Effector memory CD4-positive, alpha-beta T cell (primary cell): Measurements from ENCODE around the gene IQCK.

ENCODE experiments used
- DNase-seq, 3 donors: peaks; one replicate each; pipeline ENCODE4 v3.0.0-alpha.2; 2020
- H3K27ac ChIP-seq: 2 replicates; pipeline ENCODE4 v1.7.0; 2013; ENCODE audit warnings: mild to moderate bottlenecking, low read length, moderate library complexity; ENCODE audit not compliant: insufficient read depth, poor library complexity, severe bottlenecking
- H3K27me3 ChIP-seq: replicated peaks from 2 replicates; pipeline ENCODE4 v1.7.0; 2013; ENCODE audit warnings: mild to moderate bottlenecking, low read length; ENCODE audit not compliant: insufficient read depth, control insufficient read depth, poor library complexity, severe bottlenecking
- H3K36me3 ChIP-seq: 2 replicates; pipeline ENCODE4 v1.7.0; 2013; ENCODE audit warnings: mild to moderate bottlenecking, low read length, moderate library complexity; ENCODE audit not compliant: control insufficient read depth, insufficient read depth
- H3K4me1 ChIP-seq: 2 replicates; pipeline ENCODE4 v1.7.0; 2013; ENCODE audit warnings: low read length, mild to moderate bottlenecking; ENCODE audit not compliant: control insufficient read depth, insufficient read depth, poor library complexity, severe bottlenecking
- H3K4me3 ChIP-seq: 2 replicates; pipeline ENCODE4 v1.7.0; 2013; ENCODE audit warnings: low read length, low read depth, mild to moderate bottlenecking; ENCODE audit not compliant: insufficient read depth, poor library complexity, severe bottlenecking
- H3K9me3 ChIP-seq: 2 replicates; pipeline ENCODE4 v1.7.0; 2013; ENCODE audit warnings: mild to moderate bottlenecking, low read length, moderate library complexity; ENCODE audit not compliant: control insufficient read depth

Gene IQCK

DNA sequence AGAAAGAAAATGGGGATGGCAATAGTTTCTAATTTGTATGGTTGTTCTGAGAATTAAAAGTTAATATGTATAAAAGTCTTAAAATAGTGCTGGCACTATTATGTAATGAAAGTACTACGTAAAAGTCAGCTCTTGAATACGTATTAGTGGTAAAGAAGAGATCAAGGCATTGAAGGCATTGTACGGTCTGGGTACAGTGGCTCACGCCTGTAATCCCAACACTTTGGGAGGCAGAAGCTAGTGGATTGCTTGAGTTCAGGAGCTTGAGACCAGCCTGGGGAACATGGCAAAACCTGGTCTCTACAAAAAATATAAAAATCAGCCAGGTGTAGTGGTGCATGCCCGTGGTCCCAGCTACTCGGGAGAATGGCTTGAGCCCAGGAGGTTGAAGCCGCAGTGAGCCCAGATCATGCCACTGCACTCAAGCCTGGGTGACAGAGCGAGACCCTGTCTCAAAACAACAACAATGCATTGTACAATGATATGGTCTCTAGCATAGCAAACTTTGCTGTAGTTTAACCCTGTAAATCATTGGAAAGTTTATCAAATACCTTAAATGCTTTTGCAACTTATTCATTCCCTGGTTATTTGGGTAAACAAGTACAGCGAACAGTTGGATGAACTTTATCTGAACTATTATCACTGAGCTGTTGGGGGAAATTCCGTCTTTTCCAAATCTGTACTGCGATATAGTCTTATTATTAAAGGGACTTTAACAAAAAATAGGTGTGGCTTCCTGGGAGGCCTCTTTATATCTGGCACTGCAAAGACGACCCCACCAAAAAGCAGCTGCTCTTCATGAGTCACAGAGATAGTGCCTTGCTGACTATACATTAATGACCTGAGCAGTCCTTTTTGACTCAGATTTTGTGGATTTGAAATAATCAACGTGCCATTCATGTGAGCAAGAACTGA, 93.0 kb downstream of the IQCK start:
- H3K9me3 ChIP-seq = no peaks in the 10 kb centered on the region
- no peak overlapping the region for H3K27ac ChIP-seq
- no peaks in the 10 kb centered on the region for H3K36me3 ChIP-seq
- no peak for DNase-seq
- H3K4me1 ChIP-seq = no peaks in the 10 kb centered on the region
- H3K27me3 ChIP-seq = no peaks in the 10 kb centered on the region
- no peak overlapping the region for H3K4me3 ChIP-seq

DNA sequence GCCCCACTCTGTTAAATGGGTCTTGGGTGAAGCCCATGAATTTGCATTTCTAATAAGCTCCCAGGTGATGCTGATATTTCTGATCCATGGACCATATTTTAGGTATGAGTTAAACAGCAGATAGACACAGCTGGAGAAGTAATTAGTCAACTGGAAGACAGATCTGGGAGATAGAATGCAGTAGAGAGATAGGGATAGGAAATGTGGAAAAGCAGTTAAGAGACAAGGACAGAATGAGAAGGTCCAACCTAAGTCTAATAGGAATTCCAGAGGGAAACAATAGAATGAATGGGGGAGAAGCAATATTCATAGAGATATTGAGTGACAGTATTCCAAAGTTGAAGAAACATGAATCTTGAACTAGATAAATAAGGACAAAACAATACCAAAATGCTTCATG, 94.9 kb downstream of the IQCK start:
- H3K27ac ChIP-seq = no peak overlapping the region
- DNase-seq = no peak
- no peaks in the 10 kb centered on the region for H3K36me3 ChIP-seq
- no peaks in the 10 kb centered on the region for H3K27me3 ChIP-seq
- H3K4me1 ChIP-seq = no peaks in the 10 kb centered on the region
- H3K9me3 ChIP-seq = no peaks in the 10 kb centered on the region
- H3K4me3 ChIP-seq = no peak overlapping the region

DNA sequence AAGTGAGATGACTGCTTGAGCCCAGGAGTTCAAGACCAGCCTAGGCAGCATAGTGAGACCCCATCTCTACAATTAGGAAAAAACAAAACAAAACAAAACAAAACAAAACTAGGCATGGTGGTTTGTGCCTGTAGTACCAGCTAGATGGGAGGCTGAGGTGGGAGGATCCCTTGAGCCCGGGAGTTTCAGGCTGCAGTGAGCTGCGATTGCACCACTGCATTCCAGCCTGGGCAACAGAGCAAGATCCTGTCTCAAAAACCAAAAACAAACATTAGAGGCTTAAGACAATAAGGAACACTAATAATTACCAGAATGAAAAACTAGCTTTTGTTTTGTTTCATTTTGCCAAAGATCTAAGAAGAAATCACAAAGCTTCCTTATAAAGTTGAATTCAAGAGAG, 97.3 kb downstream of the IQCK start:
- no peaks in the 10 kb centered on the region for H3K4me1 ChIP-seq
- no peak overlapping the region for H3K4me3 ChIP-seq
- no peaks in the 10 kb centered on the region for H3K27me3 ChIP-seq
- no peaks in the 10 kb centered on the region for H3K9me3 ChIP-seq
- no peak for DNase-seq
- no peak overlapping the region for H3K27ac ChIP-seq
- no peaks in the 10 kb centered on the region for H3K36me3 ChIP-seq

DNA sequence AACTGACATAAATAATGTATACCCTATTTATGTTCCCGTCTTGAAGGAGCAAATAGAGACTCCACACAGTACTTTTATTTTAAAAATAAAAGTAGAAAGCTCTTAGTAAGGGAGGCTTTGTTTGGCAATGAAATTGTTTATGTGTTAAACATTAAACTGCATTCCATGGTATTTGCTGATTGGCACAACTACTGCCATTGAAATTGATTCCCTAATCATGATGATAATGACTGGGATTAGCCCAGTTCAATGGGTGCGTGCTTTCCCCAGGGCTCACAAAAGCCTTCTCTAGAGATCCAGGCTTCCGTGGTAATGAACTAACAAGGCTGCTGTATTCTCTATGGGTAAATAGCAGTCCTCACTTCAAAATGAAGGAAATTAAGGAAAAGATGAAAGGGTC, 99.1 kb downstream of the IQCK start:
- DNase-seq = no peak
- Histone ChIP-seq H3K27me3 (no peaks in the 10 kb centered on the region), H3K9me3 (no peaks in the 10 kb centered on the region), H3K27ac (no peak overlapping the region), H3K4me1 (no peaks in the 10 kb centered on the region), H3K36me3 (no peaks in the 10 kb centered on the region), H3K4me3 (no peak overlapping the region)

DNA sequence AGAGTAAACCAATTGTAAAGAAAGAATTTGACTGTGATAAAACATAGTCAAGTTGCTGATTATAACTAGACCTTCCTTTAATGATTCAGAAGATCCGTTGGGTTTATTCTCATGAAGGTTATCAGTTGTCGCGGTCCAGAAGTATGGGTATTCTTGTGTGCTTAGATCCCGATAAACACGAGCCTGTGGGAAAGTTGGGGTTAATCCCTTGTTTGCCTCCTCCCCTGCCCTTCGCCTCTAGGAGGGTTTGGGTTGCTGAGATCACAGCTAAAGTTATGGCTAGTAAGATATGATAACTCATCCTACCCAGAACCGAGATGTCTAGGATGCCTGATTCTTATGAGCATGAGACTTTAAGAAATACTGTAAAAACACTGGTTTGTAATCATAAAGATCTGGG, 99.8 kb downstream of the IQCK start:
- Histone ChIP-seq H3K36me3 (no peaks in the 10 kb centered on the region), H3K27ac (no peak overlapping the region), H3K27me3 (no peaks in the 10 kb centered on the region), H3K4me3 (no peak overlapping the region), H3K9me3 (no peaks in the 10 kb centered on the region), H3K4me1 (no peaks in the 10 kb centered on the region)
- DNase-seq = no peak

DNA sequence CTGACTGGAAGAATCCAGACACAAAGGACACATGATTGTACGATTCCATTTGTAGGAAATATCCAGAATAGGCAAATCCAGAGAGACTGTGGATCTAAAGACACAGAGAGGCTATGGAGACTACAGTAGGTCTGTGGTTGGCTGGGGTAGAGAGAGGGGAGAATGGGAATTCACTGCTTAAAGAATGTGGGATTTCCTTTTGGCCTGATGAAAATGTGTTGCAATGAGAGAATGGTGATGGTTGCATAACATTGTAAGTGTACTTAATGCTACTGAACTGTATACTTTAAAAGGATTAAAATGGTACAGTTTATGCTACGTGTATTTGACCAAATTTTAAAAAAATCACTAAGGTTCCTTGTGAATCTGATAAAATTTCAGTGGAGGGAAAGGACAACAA, 104.5 kb downstream of the IQCK start:
- H3K9me3 ChIP-seq = no peaks in the 10 kb centered on the region
- H3K27ac ChIP-seq = no peak overlapping the region
- no peak for DNase-seq
- H3K27me3 ChIP-seq = no peaks in the 10 kb centered on the region
- H3K36me3 ChIP-seq = no peaks in the 10 kb centered on the region
- H3K4me1 ChIP-seq = no peaks in the 10 kb centered on the region
- H3K4me3 ChIP-seq = no peak overlapping the region

DNA sequence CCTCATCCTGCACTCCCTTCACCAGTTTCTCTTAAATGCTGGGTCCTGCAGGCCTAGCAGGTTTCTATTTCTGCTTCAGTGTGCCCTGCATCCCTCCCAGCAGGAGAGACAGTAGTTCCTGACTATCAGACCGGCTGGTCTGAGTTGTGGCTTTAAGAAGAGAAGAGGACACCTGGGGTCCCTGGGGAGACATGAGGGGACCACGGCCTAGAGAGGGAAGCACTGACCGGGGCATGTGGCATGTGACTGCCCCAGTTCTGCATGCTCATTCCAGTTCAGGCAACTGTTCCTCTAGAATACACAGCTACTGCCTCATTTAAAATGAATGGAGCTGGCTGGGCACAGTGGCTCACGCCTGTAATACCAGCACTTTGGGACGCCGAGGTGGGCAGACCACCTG, 105.3 kb downstream of the IQCK start:
- no peaks in the 10 kb centered on the region for H3K4me1 ChIP-seq
- H3K36me3 ChIP-seq = no peaks in the 10 kb centered on the region
- no peak for DNase-seq
- H3K9me3 ChIP-seq = no peaks in the 10 kb centered on the region
- no peaks in the 10 kb centered on the region for H3K27me3 ChIP-seq
- no peak overlapping the region for H3K27ac ChIP-seq
- no peak overlapping the region for H3K4me3 ChIP-seq

DNA sequence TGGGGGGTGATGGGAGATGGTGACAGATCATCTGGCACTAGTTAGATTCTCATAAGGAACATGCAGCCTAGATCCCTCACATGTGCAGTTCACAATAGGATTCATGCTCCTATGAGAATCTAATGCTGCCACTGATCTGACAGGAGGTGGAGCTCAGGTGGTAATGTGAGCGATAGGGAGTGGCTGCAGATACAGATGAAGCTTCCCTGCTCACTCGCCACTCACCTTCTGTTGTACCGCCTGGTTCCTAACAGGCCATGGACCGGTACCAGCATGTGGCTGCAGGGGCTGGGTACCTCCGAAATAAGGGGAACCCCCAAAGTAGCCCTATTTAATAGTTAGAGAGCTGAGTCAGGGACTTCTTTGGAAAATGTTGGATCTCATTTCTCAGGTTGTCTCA, 106.1 kb downstream of the IQCK start:
- no peak overlapping the region for H3K4me3 ChIP-seq
- H3K9me3 ChIP-seq = no peaks in the 10 kb centered on the region
- DNase-seq = no peak
- H3K4me1 ChIP-seq = no peaks in the 10 kb centered on the region
- no peaks in the 10 kb centered on the region for H3K27me3 ChIP-seq
- H3K36me3 ChIP-seq = no peaks in the 10 kb centered on the region
- no peak overlapping the region for H3K27ac ChIP-seq

DNA sequence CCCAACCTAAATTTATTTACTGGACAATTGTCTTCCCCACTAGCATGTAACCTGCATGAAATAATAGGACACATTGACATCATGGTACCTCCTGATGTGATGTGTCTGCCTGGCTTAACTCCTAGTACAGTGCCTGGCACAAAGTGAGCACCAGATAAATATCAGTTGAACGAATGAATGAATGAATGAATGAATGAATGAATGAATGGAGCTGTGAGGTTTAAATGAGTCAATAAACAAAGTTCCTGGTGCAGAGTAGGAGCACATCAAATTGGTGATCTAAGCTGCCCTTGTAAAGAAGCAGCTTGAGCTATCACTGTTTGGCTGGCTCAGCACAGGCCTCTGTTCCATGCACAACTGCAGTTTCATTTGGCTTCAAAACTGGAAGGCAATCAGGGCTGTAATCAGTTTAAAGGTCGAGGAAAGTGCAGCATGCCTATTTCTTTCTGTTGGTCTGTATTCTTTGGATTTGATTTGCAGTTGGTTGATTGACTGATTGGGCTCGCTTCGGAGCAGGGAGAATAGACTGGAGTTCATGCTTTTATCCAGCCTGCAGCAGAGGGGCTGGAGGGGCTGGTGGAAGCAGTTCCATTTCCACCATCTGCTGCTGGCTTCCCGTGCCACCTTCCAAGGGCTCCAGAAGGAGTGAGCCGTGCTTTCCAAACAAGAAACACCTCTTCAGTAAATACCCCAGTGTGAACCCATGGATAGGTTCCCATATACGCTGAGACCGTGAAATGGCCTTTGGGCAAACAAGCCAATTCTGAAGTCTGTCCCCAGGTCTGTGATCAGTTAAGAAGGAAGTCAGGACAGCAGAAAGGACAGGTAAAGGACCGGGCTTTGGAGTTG, 112.0 kb downstream of the IQCK start:
- H3K4me1 ChIP-seq = no peaks in the 10 kb centered on the region
- H3K27me3 ChIP-seq = no peaks in the 10 kb centered on the region
- no peak overlapping the region for H3K27ac ChIP-seq
- H3K36me3 ChIP-seq = no peaks in the 10 kb centered on the region
- no peaks in the 10 kb centered on the region for H3K9me3 ChIP-seq
- no peak overlapping the region for H3K4me3 ChIP-seq
- no peak for DNase-seq

DNA sequence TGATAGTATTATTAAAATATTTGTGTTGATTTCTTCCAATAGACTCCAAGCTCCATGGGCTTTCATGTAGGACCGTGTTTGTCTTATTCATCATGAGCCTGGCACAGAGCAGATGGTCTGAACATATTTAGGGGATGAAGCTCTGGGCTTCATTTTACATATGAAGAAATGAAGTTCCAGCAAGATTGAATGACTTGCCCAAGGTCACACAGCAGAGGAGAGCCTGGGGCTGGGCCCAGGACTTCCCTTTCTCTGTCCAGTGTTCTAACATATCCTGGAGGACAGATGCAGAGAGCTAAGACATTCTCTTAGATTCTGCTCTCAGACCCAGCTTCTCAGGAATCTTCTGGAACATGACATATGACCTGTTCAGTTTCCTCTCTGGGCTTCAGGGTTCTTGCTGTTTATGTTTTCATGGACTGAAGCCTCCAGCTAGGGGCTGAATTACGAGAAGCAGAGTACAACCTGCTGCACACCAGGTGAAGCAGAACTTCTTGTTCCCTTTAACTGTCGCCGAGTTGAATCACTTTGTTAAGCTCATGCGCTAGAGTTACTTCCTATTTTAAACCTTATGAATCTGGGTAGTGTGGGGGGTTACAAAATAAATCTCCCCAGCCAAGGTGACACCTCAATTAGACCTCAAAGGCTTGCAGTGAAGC, 113.0 kb downstream of the IQCK start:
- Histone ChIP-seq H3K27ac (no peak overlapping the region), H3K4me1 (no peaks in the 10 kb centered on the region), H3K9me3 (no peaks in the 10 kb centered on the region), H3K27me3 (no peaks in the 10 kb centered on the region), H3K36me3 (no peaks in the 10 kb centered on the region), H3K4me3 (no peak overlapping the region)
- no peak for DNase-seq
